ENCODE data around the gene CASQ2.

DNA sequence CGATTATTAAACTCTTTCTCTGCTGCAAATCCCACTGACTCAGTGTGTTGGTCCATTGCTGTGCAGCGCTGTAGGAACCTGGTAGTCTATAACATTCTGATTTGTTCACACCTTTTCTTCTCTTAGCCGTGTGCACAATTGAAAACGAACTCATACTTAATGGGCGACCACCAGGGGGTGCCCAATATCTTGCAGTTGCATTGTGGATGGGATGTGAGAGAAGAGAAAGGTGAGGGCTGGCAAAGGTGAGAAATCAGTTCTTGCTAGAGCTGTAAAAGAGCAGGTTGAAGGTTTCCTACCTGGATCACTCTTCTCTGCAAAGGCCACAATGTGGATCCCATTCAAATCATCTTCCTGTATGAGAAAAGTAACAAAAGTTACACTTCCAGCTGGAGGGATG, 51.0 kb downstream of the CASQ2 start:
- TF ChIP-seq CTCF (IDR thresholded peaks at IDR 0.05 in 2 of 3, conservative IDR thresholded peaks at IDR 0.05 in 1 of 3; ENCODE audit: borderline replicate concordance in 1 of 3, insufficient read depth in 1 of 3, low read depth in 2 of 3, low read length in 2 of 3) (peak; percentile 31 to 58 (median 48); a peak in 4 of 6 replicates), POLR2AphosphoS5 (IDR thresholded peaks at IDR 0.05; ENCODE audit: low read depth, low read length) (no peak), ZBTB33 (IDR thresholded peaks at IDR 0.05; ENCODE audit: extremely low read depth, insufficient replicate concordance, low read length) (no peak), POLR2A (IDR thresholded peaks at IDR 0.05; ENCODE audit: borderline replicate concordance, extremely low read depth, insufficient read depth, insufficient read length) (no peak), SP1 (IDR thresholded peaks at IDR 0.05; ENCODE audit: low read depth) (no peak)
